Central memory CD8-positive, alpha-beta T cell (primary cell): Measurements from ENCODE around the gene KCTD2.
A peak's percentile ranks its signal among the peaks of the same experiment; 100 is the strongest.
"Not testable (repeated sequence)": the region's sequence is repeated elsewhere in the genome, so short reads cannot be mapped to it uniquely, and the experiment has no call there.

Experiments used
- ATAC-seq: fragments of 150-1000 bp; cut with Tn5 transposase; replicated peaks from 2 replicates; pipeline ENCODE4 v1.10.0; 2022; ENCODE audit warnings: mild to moderate bottlenecking, moderate FRiP score, moderate number of reproducible peaks; ENCODE audit not compliant: poor library complexity, severe bottlenecking; ENCODE audit errors: extremely low read depth
- DNase-seq, 2 donors: peaks; one replicate each; pipeline ENCODE4 v3.0.0; 2021; ENCODE audit warnings: low spot score in 2 of 2
- H3K27ac Mint-ChIP-seq: one replicate; pipeline ENCODE4 v1.8.0; 2022; ENCODE audit warnings: low read depth, mild to moderate bottlenecking, moderate library complexity, mixed read lengths
- H3K27me3 Mint-ChIP-seq: one replicate; pipeline ENCODE4 v1.8.0; 2022; ENCODE audit warnings: mixed read lengths
- H3K36me3 Mint-ChIP-seq: one replicate; pipeline ENCODE4 v1.8.0; 2022; ENCODE audit warnings: mild to moderate bottlenecking, moderate library complexity, mixed read lengths; ENCODE audit not compliant: insufficient read depth
- H3K4me1 Mint-ChIP-seq: one replicate; pipeline ENCODE4 v1.8.0; 2022; ENCODE audit warnings: mixed read lengths
- H3K4me3 Mint-ChIP-seq: one replicate; pipeline ENCODE4 v1.8.0; 2022; ENCODE audit warnings: mild to moderate bottlenecking, moderate library complexity, mixed read lengths
- H3K9me3 Mint-ChIP-seq: one replicate; pipeline ENCODE4 v1.8.0; 2022; ENCODE audit warnings: mixed read lengths

KCTD2 gene

DNA sequence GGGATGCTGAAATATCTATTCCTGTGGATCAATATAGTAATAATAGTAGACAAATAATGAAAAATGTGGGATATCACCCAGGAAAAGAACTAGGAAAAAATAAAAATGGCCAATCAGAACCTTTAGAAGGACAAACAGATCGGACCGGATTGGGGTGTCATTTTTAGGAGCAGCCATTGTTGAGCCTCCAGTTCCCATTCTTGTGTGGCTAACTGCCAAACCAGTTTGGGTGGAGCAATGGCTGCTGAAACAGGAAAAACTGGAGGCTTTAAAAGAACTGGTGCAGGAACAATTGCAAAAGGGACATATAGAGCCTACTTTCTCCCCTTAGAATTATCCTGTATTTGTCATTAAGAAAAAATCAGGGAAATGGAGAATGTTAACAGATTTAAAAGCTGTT, 20.4 kb upstream of the KCTD2 start:
- peaks cover 10% of the 10 kb centered on the region for H3K4me1 Mint-ChIP-seq
- H3K4me3 Mint-ChIP-seq, H3K27me3 Mint-ChIP-seq, H3K9me3 Mint-ChIP-seq, DNase-seq, ATAC-seq, H3K27ac Mint-ChIP-seq, H3K36me3 Mint-ChIP-seq: not testable (repeated sequence)

GRCh38 chr17:75030161-75030560, 16.9 kb upstream of the KCTD2 start:
- no peak for DNase-seq
- ATAC-seq, result no peak
- no peaks in the 10 kb centered on the region for H3K27me3 Mint-ChIP-seq
- H3K4me1 Mint-ChIP-seq, result peaks cover 41% of the 10 kb centered on the region
- peaks cover 25% of the 10 kb centered on the region for H3K36me3 Mint-ChIP-seq
- H3K4me3 Mint-ChIP-seq, result no peak overlapping the region
- no peak overlapping the region for H3K27ac Mint-ChIP-seq
- no peaks in the 10 kb centered on the region for H3K9me3 Mint-ChIP-seq

DNA sequence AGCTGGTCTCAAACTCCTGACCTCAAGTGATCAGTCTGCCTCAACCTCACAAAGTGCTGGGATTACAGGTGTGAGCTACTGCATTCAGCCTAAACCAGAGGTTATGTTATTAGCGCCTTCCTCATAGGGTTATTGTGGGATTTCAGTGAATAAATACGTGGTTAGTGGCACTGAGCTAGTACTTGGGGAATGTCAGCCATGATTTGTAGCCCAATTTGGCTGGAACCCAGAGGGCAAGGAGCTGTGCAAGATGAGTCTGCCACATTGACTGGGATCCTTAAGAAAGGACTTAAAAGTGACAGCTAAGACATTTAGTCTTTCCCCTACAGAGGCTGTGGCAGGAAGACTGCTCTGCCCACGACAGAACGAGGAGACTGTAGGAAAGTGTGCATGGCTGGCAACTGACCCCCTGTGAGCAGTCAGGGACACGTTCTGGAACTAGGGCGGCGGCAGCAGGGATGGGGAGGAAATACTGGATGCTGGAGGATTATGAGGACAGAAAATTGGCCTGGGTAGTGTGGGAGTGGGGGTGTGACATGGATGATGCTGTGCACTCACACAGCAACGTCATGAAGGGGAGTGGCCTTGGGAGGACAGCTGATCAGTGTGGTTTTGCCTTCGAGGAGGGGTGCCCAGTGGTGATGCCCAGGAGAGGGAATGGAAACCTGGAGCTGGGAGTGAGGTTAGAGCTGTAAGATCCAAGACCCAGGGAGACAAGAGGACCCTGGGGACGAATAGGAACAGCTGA, 14.9 kb upstream of the KCTD2 start:
- no peaks in the 10 kb centered on the region for H3K27me3 Mint-ChIP-seq
- H3K4me1 Mint-ChIP-seq, result peaks cover 50% of the 10 kb centered on the region
- no peak for ATAC-seq
- H3K36me3 Mint-ChIP-seq, result peaks cover 44% of the 10 kb centered on the region
- no peaks in the 10 kb centered on the region for H3K9me3 Mint-ChIP-seq
- H3K4me3 Mint-ChIP-seq, result peak overlapping the region; percentile 92
- peak; percentile 20 to 52 for DNase-seq
- peak overlapping the region; percentile 100 for H3K27ac Mint-ChIP-seq

- peak overlapping the region; percentile 92 for H3K4me3 Mint-ChIP-seq
- ATAC-seq, result no peak
- H3K27me3 Mint-ChIP-seq, result no peaks in the 10 kb centered on the region
- H3K36me3 Mint-ChIP-seq, result peaks cover 44% of the 10 kb centered on the region
- H3K9me3 Mint-ChIP-seq, result no peaks in the 10 kb centered on the region
- peak overlapping the region; percentile 100 for H3K27ac Mint-ChIP-seq
- H3K4me1 Mint-ChIP-seq, result peaks cover 50% of the 10 kb centered on the region
- no peak for DNase-seq
Measured at GRCh38 chr17:75032720-75033280, 14.2 kb upstream of the KCTD2 start.

GRCh38 chr17:75033346-75034235, 13.4 kb upstream of the KCTD2 start:
- H3K4me1 Mint-ChIP-seq, result peaks cover 50% of the 10 kb centered on the region

DNA sequence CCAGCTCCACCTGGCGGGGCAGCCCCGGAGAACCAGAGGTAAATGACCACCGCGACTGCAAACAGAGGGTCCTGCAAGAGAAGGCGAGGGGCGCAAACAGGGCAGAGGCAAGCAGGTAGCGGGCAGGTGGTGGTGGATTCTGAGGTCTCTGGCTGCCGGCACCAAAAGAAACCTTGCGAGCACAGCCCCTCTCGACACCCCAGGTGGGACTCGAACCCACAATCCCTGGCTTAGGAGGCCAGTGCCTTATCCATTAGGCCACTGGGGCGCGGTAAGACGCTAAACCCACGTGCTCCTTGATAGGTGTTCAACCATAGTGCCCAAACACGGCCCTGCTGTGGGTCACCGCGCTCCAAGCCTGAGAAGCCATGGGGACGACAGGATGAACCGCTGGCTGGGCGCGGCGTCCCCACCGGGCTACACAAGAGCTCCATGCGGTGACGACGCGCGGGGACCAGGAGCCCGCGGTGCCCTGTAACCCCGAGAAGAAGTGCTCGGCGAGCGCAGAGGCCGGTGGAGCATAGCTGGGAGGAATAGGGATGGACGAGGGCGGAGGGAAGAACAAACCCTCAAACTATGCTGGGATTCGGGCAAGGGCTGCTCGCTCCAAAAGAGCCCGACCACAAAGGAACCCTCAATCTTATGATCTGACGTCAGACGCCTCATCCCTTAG, 12.7 kb upstream of the KCTD2 start:
- H3K27me3 Mint-ChIP-seq, result no peaks in the 10 kb centered on the region
- peaks cover 50% of the 10 kb centered on the region for H3K4me1 Mint-ChIP-seq
- peak overlapping the region; percentile 92 for H3K4me3 Mint-ChIP-seq
- peak; percentile 75 to 76 for DNase-seq
- H3K36me3 Mint-ChIP-seq, result peaks cover 50% of the 10 kb centered on the region
- H3K9me3 Mint-ChIP-seq, result no peaks in the 10 kb centered on the region
- H3K27ac Mint-ChIP-seq, result peak overlapping the region; percentile 100
- ATAC-seq, result peak; percentile 31

More at GRCh38 chr17:75033346-75034235, 13.4 kb upstream of the KCTD2 start:
- ATAC-seq, result peak; percentile 6
- H3K27me3 Mint-ChIP-seq, result no peaks in the 10 kb centered on the region
- H3K36me3 Mint-ChIP-seq, result peaks cover 47% of the 10 kb centered on the region
- peak; percentile 82 to 83 for DNase-seq
- peak overlapping the region; percentile 100 for H3K27ac Mint-ChIP-seq
- no peaks in the 10 kb centered on the region for H3K9me3 Mint-ChIP-seq
- H3K4me3 Mint-ChIP-seq, result peak overlapping the region; percentile 92

DNA sequence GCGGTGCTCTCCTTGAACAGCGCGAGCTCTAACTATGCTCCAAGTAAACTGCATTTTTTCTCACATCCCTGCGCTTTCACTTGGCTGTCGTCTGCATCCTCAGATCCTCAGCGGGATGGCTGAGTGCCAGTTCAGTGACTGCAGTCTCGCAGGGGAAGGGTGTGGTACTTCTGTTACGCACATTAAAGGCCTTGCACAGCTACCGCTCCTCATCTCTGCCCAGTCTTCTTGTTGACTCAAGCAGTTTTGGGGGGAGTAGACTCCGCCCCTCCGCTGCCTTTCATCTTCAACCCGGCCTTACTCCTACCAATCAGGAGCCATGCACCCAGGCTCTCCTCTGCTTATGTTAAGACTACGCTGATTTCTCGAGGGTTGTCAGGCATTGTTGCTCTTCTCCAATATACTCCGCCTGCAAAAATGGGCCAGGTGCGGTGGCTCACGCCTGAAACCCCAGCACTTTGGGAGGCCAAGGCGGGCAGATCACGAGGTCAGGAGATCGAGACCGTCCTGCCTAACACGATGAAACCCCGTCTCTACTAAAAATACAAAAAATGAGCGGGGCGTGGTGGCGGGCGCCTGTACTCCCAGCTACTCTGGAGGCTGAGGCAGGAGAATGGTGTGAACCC, 10.3 kb upstream of the KCTD2 start:
- Mint-ChIP-seq H3K4me3 (peak overlapping the region; percentile 92), H3K27me3 (no peaks in the 10 kb centered on the region), H3K9me3 (no peaks in the 10 kb centered on the region), H3K27ac (peak overlapping the region; percentile 100), H3K36me3 (peaks cover 68% of the 10 kb centered on the region), H3K4me1 (peaks cover 46% of the 10 kb centered on the region)
- DNase-seq (peak; percentile 66 to 92), ATAC-seq (peak; percentile 81)

- Mint-ChIP-seq H3K27ac (no peak overlapping the region), H3K4me3 (no peak overlapping the region), H3K9me3 (no peaks in the 10 kb centered on the region), H3K36me3 (peaks cover 56% of the 10 kb centered on the region), H3K4me1 (peaks cover 23% of the 10 kb centered on the region), H3K27me3 (no peaks in the 10 kb centered on the region)
- DNase-seq (no peak), ATAC-seq (no peak)
Measured at GRCh38 chr17:75039238-75039637, 7.8 kb upstream of the KCTD2 start.

- Mint-ChIP-seq H3K27me3 (no peaks in the 10 kb centered on the region), H3K4me1 (peaks cover 17% of the 10 kb centered on the region), H3K9me3 (no peaks in the 10 kb centered on the region), H3K4me3 (no peak overlapping the region), H3K36me3 (peaks cover 35% of the 10 kb centered on the region), H3K27ac (no peak overlapping the region)
- ATAC-seq, result no peak
- no peak for DNase-seq
Measured at GRCh38 chr17:75041656-75042280, 5.3 kb upstream of the KCTD2 start.

GRCh38 chr17:75043789-75044188, 3.2 kb upstream of the KCTD2 start:
- H3K4me1 Mint-ChIP-seq, result peaks cover 28% of the 10 kb centered on the region
- H3K4me3 Mint-ChIP-seq, DNase-seq, H3K9me3 Mint-ChIP-seq, H3K27me3 Mint-ChIP-seq, H3K27ac Mint-ChIP-seq, ATAC-seq: not testable (repeated sequence)
- H3K36me3 Mint-ChIP-seq, result peaks cover 30% of the 10 kb centered on the region

- Mint-ChIP-seq H3K4me3 (peak overlapping the region; percentile 59), H3K27me3 (no peaks in the 10 kb centered on the region), H3K27ac (no peak overlapping the region), H3K36me3 (peaks cover 25% of the 10 kb centered on the region), H3K9me3 (no peaks in the 10 kb centered on the region), H3K4me1 (peaks cover 31% of the 10 kb centered on the region)
- no peak for DNase-seq
- no peak for ATAC-seq
Measured at GRCh38 chr17:75044716-75045115, 2.3 kb upstream of the KCTD2 start.
